ENCODE results near the gene BCL3.
A peak's percentile ranks its signal among the peaks of the same experiment; 100 is the strongest.
"Not testable (repeated sequence)": the region's sequence is repeated elsewhere in the genome, so short reads cannot be mapped to it uniquely, and the experiment has no call there.

Gene BCL3

GRCh38 chr19:44748426-44749254 lies at the start of gene BCL3:
Gene BCL3, plus strand, starts transcription at chr19:44748708. Its CDS starts 83 bp downstream, at chr19:44748791.
- no peak for DNase-seq (ENCODE audit: low read depth)

- DNase-seq (ENCODE audit: low read depth) = no peak
Observed at GRCh38 chr19:44700547-44700946, 48.0 kb upstream of the BCL3 start.

GRCh38 chr19:44701228-44701627 lies 47.3 kb upstream of the BCL3 start:
- no peak for DNase-seq (ENCODE audit: low read depth)

- DNase-seq (ENCODE audit: low read depth) = no peak
Observed at GRCh38 chr19:44702551-44703176, 45.8 kb upstream of the BCL3 start.

- DNase-seq (ENCODE audit: low read depth) = no peak
Observed at GRCh38 chr19:44703336-44704078, 45.0 kb upstream of the BCL3 start.

- DNase-seq (ENCODE audit: low read depth) = no peak
Observed at GRCh38 chr19:44704982-44705381, 43.5 kb upstream of the BCL3 start.

- DNase-seq (ENCODE audit: low read depth) = no peak
Observed at GRCh38 chr19:44705502-44706010, 43.0 kb upstream of the BCL3 start.

GRCh38 chr19:44706506-44707236 lies 41.8 kb upstream of the BCL3 start:
- DNase-seq (ENCODE audit: low read depth) = no peak

GRCh38 chr19:44707794-44708193 lies 40.7 kb upstream of the BCL3 start:
- DNase-seq (ENCODE audit: low read depth) = no peak

GRCh38 chr19:44708940-44709339 lies 39.6 kb upstream of the BCL3 start:
- DNase-seq (ENCODE audit: low read depth) = no peak

- DNase-seq (ENCODE audit: low read depth) = not testable (repeated sequence)
Observed at GRCh38 chr19:44709434-44710266, 38.9 kb upstream of the BCL3 start.

GRCh38 chr19:44710483-44710882 lies 38.0 kb upstream of the BCL3 start:
- no peak for DNase-seq (ENCODE audit: low read depth)

- peak; percentile 26 for DNase-seq (ENCODE audit: low read depth)
Observed at GRCh38 chr19:44712864-44713515, 35.5 kb upstream of the BCL3 start.

- DNase-seq (ENCODE audit: low read depth) = no peak
Observed at GRCh38 chr19:44714597-44715169, 33.8 kb upstream of the BCL3 start.

- DNase-seq (ENCODE audit: low read depth) = no peak
Observed at GRCh38 chr19:44717603-44718002, 30.9 kb upstream of the BCL3 start.

- peak; percentile 44 for DNase-seq (ENCODE audit: low read depth)
Observed at GRCh38 chr19:44718441-44719261, 29.9 kb upstream of the BCL3 start.

GRCh38 chr19:44719262-44719701 lies 29.2 kb upstream of the BCL3 start:
- no peak for DNase-seq (ENCODE audit: low read depth)

- DNase-seq (ENCODE audit: low read depth) = not testable (repeated sequence)
Observed at GRCh38 chr19:44720396-44720795, 28.1 kb upstream of the BCL3 start.

GRCh38 chr19:44720945-44721344 lies 27.6 kb upstream of the BCL3 start:
- DNase-seq (ENCODE audit: low read depth) = no peak
